Breast epithelium (tissue), 3 donors: ENCODE measurements around the gene FNIP2.

Source experiments
- CTCF ChIP-seq, 3 donors: fragments of 450-650 bp; IDR thresholded peaks; one replicate each; pipeline ENCODE4 v1.5.1; 2016 to 2017; ENCODE audit warnings: antibody characterized with exemption in 3 of 3, mild to moderate bottlenecking in 3 of 3, moderate library complexity in 3 of 3
- POLR2A ChIP-seq: fragments of 450-650 bp; IDR thresholded peaks from one replicate; pipeline ENCODE4 v1.6.1; 2016; ENCODE audit warnings: antibody characterized with exemption, mild to moderate bottlenecking, moderate library complexity
- POLR2AphosphoS5 ChIP-seq, 3 donors: sonication (generic); formaldehyde crosslinking; IDR thresholded peaks; one replicate each; pipeline ENCODE4 v1.6.1; 2017; ENCODE audit warnings: antibody characterized with exemption in 3 of 3

GRCh38 chr4:158776106-158776505 lies 7.3 kb downstream of the FNIP2 start:
- TF ChIP-seq CTCF (IDR thresholded peaks at IDR 0.05), result no peak
- TF ChIP-seq POLR2AphosphoS5 (IDR thresholded peaks at IDR 0.05), result no peak
- TF ChIP-seq POLR2A, result no peak
